K562 (cell line): ENCODE results near the gene PRC1. TPM values are rescaled to one million over a fixed set of nuclear protein-coding genes. Genes with fewer than 3 reads are reported as not detected.

Experiments used
- ASH1L ChIP-seq: fragments of 450-650 bp; IDR thresholded peaks from 2 replicates; pipeline ENCODE4 v1.6.1; 2018; ENCODE audit warnings: borderline replicate concordance, mild to moderate bottlenecking, low read depth; ENCODE audit not compliant: partially characterized antibody
- ATF6 ChIP-seq: sonication (generic); formaldehyde crosslinking; IDR thresholded peaks from 2 replicates; pipeline ENCODE4 v1.4.0; 2020; ENCODE audit warnings: mild to moderate bottlenecking, missing genetic modification reagents
- CREB1 ChIP-seq, 2 experiments: sonication (generic) in 1 of 2; formaldehyde crosslinking in 1 of 2; IDR thresholded peaks; 2 replicates each; pipeline versions ENCODE4 v1.6.1 to v1.8.0; 2012 to 2022; ENCODE audit warnings: inconsistent platforms in 1 of 2, mild to moderate bottlenecking in 1 of 2, missing genetic modification reagents in 1 of 2, moderate library complexity in 1 of 2
- ELK1 ChIP-seq: sonication (generic); formaldehyde crosslinking; IDR thresholded peaks from 2 replicates; pipeline ENCODE4 v1.8.1; 2022; ENCODE audit warnings: missing genetic modification reagents
- ETV5 ChIP-seq: sonication (generic); formaldehyde crosslinking; IDR thresholded peaks from 2 replicates; pipeline ENCODE4 v1.4.0; 2020; ENCODE audit warnings: low read depth, mild to moderate bottlenecking, missing genetic modification reagents
- EWSR1 ChIP-seq: fragments of 450-650 bp; IDR thresholded peaks from 2 replicates; pipeline ENCODE4 v1.6.1; 2018; ENCODE audit warnings: borderline replicate concordance, mild to moderate bottlenecking, low read depth, moderate library complexity; ENCODE audit not compliant: partially characterized antibody
- GATAD2A ChIP-seq: fragments of 450-650 bp; IDR thresholded peaks from 2 replicates; pipeline ENCODE4 v1.6.1; 2017
- GMEB1 ChIP-seq: fragments of 250-450 bp; sonication (Bioruptor Pico); IDR thresholded peaks from 2 replicates; pipeline ENCODE4 v1.4.0; 2020; ENCODE audit warnings: mild to moderate bottlenecking
- GTF3C2 ChIP-seq: IDR thresholded peaks from 3 replicates; pipeline ENCODE4 v1.6.1; 2011; ENCODE audit warnings: borderline replicate concordance, mild to moderate bottlenecking, moderate library complexity; ENCODE audit not compliant: insufficient read length; ENCODE audit errors: extremely low read depth
- HMG20B ChIP-seq: fragments of 250-450 bp; sonication (Bioruptor Pico); IDR thresholded peaks from 2 replicates; pipeline ENCODE4 v1.5.0; 2021; ENCODE audit warnings: mild to moderate bottlenecking
- JUNB ChIP-seq: fragments of 450-650 bp; formaldehyde crosslinking; conservative IDR thresholded peaks from 2 replicates; pipeline ENCODE4 v1.4.0; 2020; ENCODE audit warnings: mild to moderate bottlenecking
- MTA3 ChIP-seq: fragments of 450-650 bp; formaldehyde crosslinking; IDR thresholded peaks from 2 replicates; pipeline ENCODE4 v1.6.1; 2017; ENCODE audit warnings: mild to moderate bottlenecking, borderline replicate concordance
- NFE2 ChIP-seq: IDR thresholded peaks from 2 replicates; pipeline ENCODE4 v1.6.1; 2014; ENCODE audit warnings: antibody characterized with exemption, low read depth
- SIN3B ChIP-seq: fragments of 450-650 bp; IDR thresholded peaks from 2 replicates; pipeline ENCODE4 v1.6.1; 2017; ENCODE audit warnings: low read depth, mild to moderate bottlenecking, moderate library complexity
- SREBF1 ChIP-seq: fragments of 150-350 bp; IDR thresholded peaks from 2 replicates; pipeline ENCODE4 v1.6.1; 2014; ENCODE audit warnings: antibody characterized with exemption, low read depth, low read length, borderline replicate concordance
- XRCC4 ChIP-seq: IDR thresholded peaks from one replicate; pipeline ENCODE4 v1.6.1; 2011; ENCODE audit not compliant: insufficient read depth, insufficient read length; ENCODE audit errors: extremely low read depth
- ZBTB1 ChIP-seq: sonication (generic); formaldehyde crosslinking; IDR thresholded peaks from 2 replicates; pipeline ENCODE4 v1.8.1; 2023; ENCODE audit warnings: missing genetic modification reagents, low read depth, mild to moderate bottlenecking, borderline replicate concordance
- ZNF253 ChIP-seq: fragments of 250-450 bp; sonication (Bioruptor Pico); conservative IDR thresholded peaks from 2 replicates; pipeline ENCODE4 v1.6.1; 2021; ENCODE audit warnings: mild to moderate bottlenecking
- ZNF311 ChIP-seq: fragments of 250-450 bp; sonication (Bioruptor Pico); IDR thresholded peaks from 2 replicates; pipeline ENCODE4 v1.4.0; 2020; ENCODE audit warnings: mild to moderate bottlenecking, moderate library complexity
- ZNF695 ChIP-seq: fragments of 450-650 bp; formaldehyde crosslinking; IDR thresholded peaks from 2 replicates; pipeline ENCODE4 v1.4.0; 2020; ENCODE audit warnings: mild to moderate bottlenecking, moderate library complexity
- ZNF77 ChIP-seq: fragments of 250-450 bp; sonication (Bioruptor Pico); IDR thresholded peaks from 2 replicates; pipeline ENCODE4 v1.5.0; 2020
- polyA plus RNA-seq, 8 experiments: library from polyadenylated mRNA; depleted of rRNA in 4 of 8; stranded (reverse) in 5 of 8; unstranded in 3 of 8; fragments of >200 nt; fragmentation: Nextera tagmentation in 2 of 8; fragmentation: Illumina TruSeq in 1 of 8; extraction: Ambion mirVana in 2 of 8; extraction: Trizol in 1 of 8; gene quantifications; 2 replicates each; pipeline versions ENCODE4 v1.2.1 to v1.2.3, GENCODE V29; 2011 to 2014; ENCODE audit warnings: inconsistent platforms in 1 of 8, missing spikeins in 1 of 8
- total RNA-seq, 7 experiments: library from RNA; depleted of rRNA in 6 of 7; stranded (reverse); fragments of >200 nt in 6 of 7; fragmentation: Illumina TruSeq in 2 of 7; extraction: Trizol in 2 of 7; gene quantifications; 2 replicates each; pipeline versions ENCODE4 v1.2.1 to v1.2.3, GENCODE V29; 2011 to 2021; ENCODE audit warnings: low replicate concordance in 1 of 7

PRC1 gene
- total and polyA plus RNA-seq, 9 of the 15 experiments (the other 6 are each of a cell fraction or from before 2014, with no cell fraction given) = 156 to 391 (median 240) TPM

GRCh38 chr15:90934256-90934948 is 59.9 kb downstream of the PRC1 start (continued):
- TF ChIP-seq ZBTB1 (CRISPR knock-in tag) (no peak), NFE2 (no peak), ETV5 (CRISPR knock-in tag) (no peak), CREB1 (IDR thresholded peaks at IDR 0.05) (no peak), CREB1 (CRISPR knock-in tag; IDR thresholded peaks at IDR 0.05) (no peak), ZNF77 (no peak), ZNF695 (CRISPR knock-in tag) (no peak), GMEB1 (CRISPR knock-in tag) (no peak), SREBF1 (no peak), ASH1L (no peak), ZNF311 (CRISPR knock-in tag) (no peak), XRCC4 (no peak), ATF6 (CRISPR knock-in tag) (no peak), GTF3C2 (no peak), JUNB (CRISPR knock-in tag) (no peak), MTA3 (no peak), GATAD2A (peak; percentile 57; the same call in 1 of the 2 replicates), ELK1 (CRISPR knock-in tag) (no peak), EWSR1 (no peak), HMG20B (CRISPR knock-in tag) (no peak), ZNF253 (CRISPR knock-in tag) (no peak), SIN3B (no peak)
